Fibroblast of mammary gland (primary cell): ENCODE results near the gene MAP3K19.
"Not testable (repeated sequence)": the region's sequence is repeated elsewhere in the genome, so short reads cannot be mapped to it uniquely, and the experiment has no call there.

ENCODE experiments used
- DNase-seq: peaks from one replicate; pipeline ENCODE4 v3.0.0-alpha.2; 2010; ENCODE audit warnings: low read depth
- H3K4me3 ChIP-seq: 2 replicates; pipeline ENCODE4 v1.5.1; 2011; ENCODE audit warnings: low read depth, mild to moderate bottlenecking, low read length, moderate library complexity; ENCODE audit not compliant: control insufficient read depth
- TF ChIP-seq, protein P1 (sequence below): conservative IDR thresholded peaks from 2 replicates; pipeline ENCODE4 v1.5.1; 2011; ENCODE audit warnings: low read depth, low read length, inconsistent platforms; ENCODE audit not compliant: control insufficient read depth, insufficient read depth

MAP3K19 gene

DNA sequence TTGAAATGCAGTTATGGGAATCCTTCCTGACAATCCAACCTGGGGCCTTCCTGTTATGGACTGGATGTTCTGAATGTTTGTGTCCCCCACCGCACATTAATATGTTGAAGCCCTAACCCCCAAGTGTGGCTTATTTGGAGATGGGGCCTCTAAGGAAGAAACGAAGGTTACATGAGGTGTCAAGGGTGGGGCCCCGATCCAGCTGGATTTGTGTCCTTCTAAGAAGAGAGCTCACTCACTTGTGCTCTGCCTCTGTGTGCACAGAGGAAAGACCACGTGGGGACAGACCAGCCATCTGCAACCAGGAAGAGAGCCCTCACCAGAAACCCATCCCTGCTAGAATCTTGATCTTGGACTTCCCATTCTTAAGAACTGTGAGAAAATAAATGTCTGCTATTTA is 44.4 kb downstream of the MAP3K19 start:
- H3K4me3 ChIP-seq: no peak overlapping the region
- no peak for DNase-seq
- TF ChIP-seq, protein P1, sequence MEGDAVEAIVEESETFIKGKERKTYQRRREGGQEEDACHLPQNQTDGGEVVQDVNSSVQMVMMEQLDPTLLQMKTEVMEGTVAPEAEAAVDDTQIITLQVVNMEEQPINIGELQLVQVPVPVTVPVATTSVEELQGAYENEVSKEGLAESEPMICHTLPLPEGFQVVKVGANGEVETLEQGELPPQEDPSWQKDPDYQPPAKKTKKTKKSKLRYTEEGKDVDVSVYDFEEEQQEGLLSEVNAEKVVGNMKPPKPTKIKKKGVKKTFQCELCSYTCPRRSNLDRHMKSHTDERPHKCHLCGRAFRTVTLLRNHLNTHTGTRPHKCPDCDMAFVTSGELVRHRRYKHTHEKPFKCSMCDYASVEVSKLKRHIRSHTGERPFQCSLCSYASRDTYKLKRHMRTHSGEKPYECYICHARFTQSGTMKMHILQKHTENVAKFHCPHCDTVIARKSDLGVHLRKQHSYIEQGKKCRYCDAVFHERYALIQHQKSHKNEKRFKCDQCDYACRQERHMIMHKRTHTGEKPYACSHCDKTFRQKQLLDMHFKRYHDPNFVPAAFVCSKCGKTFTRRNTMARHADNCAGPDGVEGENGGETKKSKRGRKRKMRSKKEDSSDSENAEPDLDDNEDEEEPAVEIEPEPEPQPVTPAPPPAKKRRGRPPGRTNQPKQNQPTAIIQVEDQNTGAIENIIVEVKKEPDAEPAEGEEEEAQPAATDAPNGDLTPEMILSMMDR: no peak

DNA sequence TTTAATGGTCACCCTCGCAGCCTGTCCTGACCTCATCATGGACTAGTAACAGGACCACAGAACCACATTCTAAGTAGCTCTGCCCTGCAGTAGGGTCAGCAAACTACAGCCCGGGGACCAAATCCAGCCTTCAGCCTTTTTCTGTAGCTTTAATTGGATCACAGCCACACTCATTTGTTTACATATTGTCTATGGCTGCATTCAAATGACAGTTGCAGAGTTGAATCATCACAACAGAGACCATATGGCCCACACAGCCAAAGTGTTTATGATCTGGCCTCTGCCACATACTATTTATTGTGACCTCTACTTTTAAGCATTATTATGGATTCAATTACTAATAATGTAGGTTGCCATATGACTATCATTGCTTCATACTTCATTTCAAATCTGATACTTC is 47.7 kb downstream of the MAP3K19 start:
- TF ChIP-seq, protein P1: no peak
- DNase-seq: no peak
- H3K4me3 ChIP-seq: no peak overlapping the region

DNA sequence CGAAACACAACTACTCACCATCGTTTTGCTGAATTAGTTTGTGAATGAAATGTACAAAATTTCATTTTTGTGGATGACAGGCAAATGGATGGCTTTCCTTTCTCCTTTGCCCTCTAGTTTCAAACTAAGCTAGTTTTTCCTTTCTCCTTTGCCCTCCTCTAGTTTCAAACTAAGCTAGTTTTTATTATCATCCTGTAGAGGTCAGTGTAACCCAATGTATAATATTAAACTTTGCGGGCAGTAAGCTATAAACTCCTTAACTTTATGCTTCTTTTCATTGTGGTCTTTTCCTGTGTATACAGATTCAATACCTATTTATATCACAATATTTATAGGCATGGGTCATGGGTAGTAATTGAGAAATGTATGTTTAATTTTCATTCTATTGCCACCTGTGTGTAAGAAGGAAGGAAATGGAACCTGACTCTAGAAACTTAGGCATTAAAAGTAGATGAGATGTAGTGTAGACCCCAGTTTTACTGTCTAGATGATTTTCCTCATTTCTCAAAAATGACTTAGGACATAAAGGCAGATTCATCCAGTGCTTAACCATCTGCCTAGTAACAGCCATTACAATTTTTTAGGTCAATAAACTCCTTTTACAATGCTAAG is 58.1 kb downstream of the MAP3K19 start:
- peak; percentile 47 for DNase-seq
- TF ChIP-seq, protein P1: peak; percentile 40
- no peak overlapping the region for H3K4me3 ChIP-seq

DNA sequence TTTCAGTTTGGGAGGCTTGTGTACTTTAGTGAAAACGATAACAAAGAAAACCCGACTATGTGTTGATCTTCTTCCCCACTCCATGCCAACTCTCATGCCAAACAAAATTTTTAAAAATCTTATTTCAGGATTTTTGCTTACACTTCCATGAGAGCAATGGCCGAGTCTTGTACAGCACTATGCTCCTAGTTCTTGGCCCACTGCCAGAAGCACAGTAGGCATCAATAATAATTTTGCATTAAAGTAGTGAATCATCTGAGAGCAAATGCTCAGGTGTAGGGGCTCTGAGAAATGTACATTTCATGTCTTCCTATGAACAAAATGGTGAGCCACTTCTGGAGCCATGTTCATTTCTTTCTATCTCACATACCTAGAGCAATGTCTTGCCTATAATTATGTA is 62.2 kb downstream of the MAP3K19 start:
- no peak for DNase-seq
- H3K4me3 ChIP-seq: no peak overlapping the region
- TF ChIP-seq, protein P1: no peak

DNA sequence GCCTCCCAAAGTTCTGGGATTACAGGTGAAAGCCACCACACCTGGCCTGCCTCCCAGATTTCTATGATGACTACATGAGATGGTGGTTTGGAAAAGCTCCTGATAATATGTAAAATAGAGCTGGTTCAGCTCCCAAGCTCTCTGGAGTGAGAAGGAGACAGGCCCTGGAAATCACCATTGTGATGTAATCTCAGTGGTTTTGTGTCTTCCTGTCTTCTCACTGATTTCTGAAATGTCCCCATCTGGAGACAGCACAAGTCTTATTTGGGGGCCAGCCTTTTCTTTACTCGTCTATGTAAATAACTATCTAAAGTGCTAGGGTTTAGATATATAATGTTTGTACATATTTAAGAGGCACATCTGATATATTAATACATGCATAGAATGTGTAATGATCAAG is 64.6 kb downstream of the MAP3K19 start:
- H3K4me3 ChIP-seq: no peak overlapping the region
- no peak for DNase-seq
- TF ChIP-seq, protein P1: no peak

DNA sequence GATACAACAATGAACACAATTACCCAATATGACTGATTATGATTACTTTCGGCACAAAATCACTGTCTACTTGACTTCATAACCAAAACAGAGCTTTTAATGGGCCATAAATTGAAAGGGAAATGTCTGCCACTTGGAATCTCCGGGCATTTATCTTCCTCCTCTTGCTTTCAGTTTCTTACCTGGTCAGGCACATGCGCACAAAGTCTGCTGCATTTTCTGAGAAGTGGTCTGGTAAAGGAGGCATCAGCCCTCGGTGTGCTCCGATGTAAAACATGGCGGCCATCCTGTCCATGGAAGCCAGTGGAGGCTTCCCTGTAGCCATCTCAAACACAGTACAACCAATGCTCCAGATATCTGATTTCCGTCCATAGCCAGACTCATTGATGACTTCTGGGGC is 66.6 kb downstream of the MAP3K19 start:
- TF ChIP-seq, protein P1: no peak
- no peak for DNase-seq

DNA sequence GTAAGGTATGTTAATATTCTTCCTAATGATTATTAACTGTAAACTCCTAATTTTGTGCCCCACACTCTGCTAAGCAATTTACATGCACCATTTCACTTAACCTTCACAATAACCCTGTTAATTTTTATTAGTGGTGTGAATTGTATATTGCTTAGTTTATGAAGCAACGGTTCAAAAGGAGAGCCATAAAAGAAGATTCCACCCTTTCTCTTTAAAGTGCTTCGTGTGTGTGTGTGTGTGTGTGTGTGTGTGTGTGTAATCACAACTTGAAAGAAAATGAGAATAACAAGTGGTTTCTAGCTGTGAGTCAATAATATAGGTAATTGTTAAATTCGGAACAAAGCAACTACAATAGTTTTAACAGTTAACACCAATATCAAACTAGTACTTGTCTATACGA is 68.0 kb downstream of the MAP3K19 start:
- no peak overlapping the region for H3K4me3 ChIP-seq
- TF ChIP-seq, protein P1: no peak
- DNase-seq: no peak

More for the DNA sequence above, 66.6 kb downstream of the MAP3K19 start:
- H3K4me3 ChIP-seq: no peak overlapping the region

DNA sequence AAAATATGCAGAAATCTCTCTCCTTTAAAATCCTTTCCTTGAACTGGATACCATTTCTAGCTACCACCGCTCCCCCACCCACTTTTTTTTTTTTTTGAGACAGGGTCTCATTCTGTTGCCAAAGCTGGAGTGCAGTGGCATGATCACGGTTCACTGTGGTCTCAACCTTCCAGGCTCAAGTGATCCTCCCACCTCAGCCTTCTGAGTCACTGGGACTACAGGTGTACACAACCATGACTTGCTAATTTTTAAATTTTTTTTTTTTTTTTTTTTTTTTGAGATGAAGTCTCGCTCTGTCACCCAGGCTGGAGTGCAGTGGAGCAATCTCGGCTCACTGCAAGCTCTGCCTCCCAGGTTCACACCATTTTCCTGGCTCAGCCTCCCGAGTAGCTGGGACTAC is 70.1 kb downstream of the MAP3K19 start:
- H3K4me3 ChIP-seq, DNase-seq: not testable (repeated sequence)
